Measurements from ENCODE around the gene ADD3.

DNA sequence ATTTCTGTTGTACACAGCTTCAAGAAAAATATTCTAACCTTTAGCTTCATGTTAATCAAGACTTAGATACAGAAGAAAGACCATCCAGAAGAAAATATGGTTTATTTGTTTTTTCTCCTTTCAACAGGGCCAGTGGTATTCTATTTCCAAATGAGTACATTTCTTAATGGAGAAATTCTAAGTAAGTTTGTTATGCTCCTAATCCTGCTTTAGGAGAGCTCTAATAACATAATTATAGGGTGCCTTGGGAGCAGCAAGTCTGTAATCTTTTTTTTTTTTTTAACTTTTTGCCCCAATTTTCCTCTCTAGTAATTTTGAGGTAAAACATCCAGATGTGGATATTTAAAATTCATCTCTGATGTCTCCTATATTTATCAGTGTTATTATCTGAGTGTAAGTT, 98.1 kb downstream of the ADD3 start:
- TF ChIP-seq, protein P1, sequence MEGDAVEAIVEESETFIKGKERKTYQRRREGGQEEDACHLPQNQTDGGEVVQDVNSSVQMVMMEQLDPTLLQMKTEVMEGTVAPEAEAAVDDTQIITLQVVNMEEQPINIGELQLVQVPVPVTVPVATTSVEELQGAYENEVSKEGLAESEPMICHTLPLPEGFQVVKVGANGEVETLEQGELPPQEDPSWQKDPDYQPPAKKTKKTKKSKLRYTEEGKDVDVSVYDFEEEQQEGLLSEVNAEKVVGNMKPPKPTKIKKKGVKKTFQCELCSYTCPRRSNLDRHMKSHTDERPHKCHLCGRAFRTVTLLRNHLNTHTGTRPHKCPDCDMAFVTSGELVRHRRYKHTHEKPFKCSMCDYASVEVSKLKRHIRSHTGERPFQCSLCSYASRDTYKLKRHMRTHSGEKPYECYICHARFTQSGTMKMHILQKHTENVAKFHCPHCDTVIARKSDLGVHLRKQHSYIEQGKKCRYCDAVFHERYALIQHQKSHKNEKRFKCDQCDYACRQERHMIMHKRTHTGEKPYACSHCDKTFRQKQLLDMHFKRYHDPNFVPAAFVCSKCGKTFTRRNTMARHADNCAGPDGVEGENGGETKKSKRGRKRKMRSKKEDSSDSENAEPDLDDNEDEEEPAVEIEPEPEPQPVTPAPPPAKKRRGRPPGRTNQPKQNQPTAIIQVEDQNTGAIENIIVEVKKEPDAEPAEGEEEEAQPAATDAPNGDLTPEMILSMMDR (IDR thresholded peaks at IDR 0.05), result no peak
- no peak for TF ChIP-seq POLR2A (IDR thresholded peaks at IDR 0.05)

Measured in ovary (tissue), 3 donors.